ENCODE results near the gene PCGF2. TPM values are rescaled to one million over a fixed set of nuclear protein-coding genes. Genes with fewer than 3 reads are reported as not detected.

PCGF2 gene
- total RNA-seq, 2 donors from 2014 or later: 1.6 to 4.3 TPM

GRCh38 chr17:38768417-38768816 is 20.3 kb upstream of the PCGF2 start:
- Mint-ChIP-seq H3K27ac (no peak overlapping the region), H3K4me3 (no peak overlapping the region), H3K27me3 (no peaks in the 10 kb centered on the region), H3K9me3 (no peaks in the 10 kb centered on the region), H3K4me1 (no peaks in the 10 kb centered on the region), H3K36me3 (ENCODE audit: low read depth) (peaks cover 100% of the 10 kb centered on the region)
- no peak for ATAC-seq (replicated peaks)

- Mint-ChIP-seq H3K4me3 (no peak overlapping the region), H3K4me1 (peaks cover 4% of the 10 kb centered on the region), H3K36me3 (ENCODE audit: low read depth) (peaks cover 100% of the 10 kb centered on the region), H3K27ac (no peak overlapping the region), H3K9me3 (no peaks in the 10 kb centered on the region), H3K27me3 (no peaks in the 10 kb centered on the region)
- no peak for ATAC-seq (replicated peaks)
Observed at GRCh38 chr17:38766341-38766740, 18.2 kb upstream of the PCGF2 start.

GRCh38 chr17:38762231-38762630 is 14.1 kb upstream of the PCGF2 start:
- no peak for ATAC-seq (replicated peaks)
- Mint-ChIP-seq H3K4me3 (no peak overlapping the region), H3K27ac (peak overlapping the region; percentile 79), H3K9me3 (no peaks in the 10 kb centered on the region), H3K36me3 (ENCODE audit: low read depth) (peaks cover 100% of the 10 kb centered on the region), H3K4me1 (peaks cover 4% of the 10 kb centered on the region), H3K27me3 (no peaks in the 10 kb centered on the region)

GRCh38 chr17:38761612-38762011 is 13.5 kb upstream of the PCGF2 start:
- Mint-ChIP-seq H3K9me3 (no peaks in the 10 kb centered on the region), H3K4me1 (peaks cover 4% of the 10 kb centered on the region), H3K27me3 (no peaks in the 10 kb centered on the region), H3K4me3 (no peak overlapping the region), H3K27ac (peak overlapping the region; percentile 79), H3K36me3 (ENCODE audit: low read depth) (peaks cover 100% of the 10 kb centered on the region)
- ATAC-seq (replicated peaks): peak; percentile 48

DNA sequence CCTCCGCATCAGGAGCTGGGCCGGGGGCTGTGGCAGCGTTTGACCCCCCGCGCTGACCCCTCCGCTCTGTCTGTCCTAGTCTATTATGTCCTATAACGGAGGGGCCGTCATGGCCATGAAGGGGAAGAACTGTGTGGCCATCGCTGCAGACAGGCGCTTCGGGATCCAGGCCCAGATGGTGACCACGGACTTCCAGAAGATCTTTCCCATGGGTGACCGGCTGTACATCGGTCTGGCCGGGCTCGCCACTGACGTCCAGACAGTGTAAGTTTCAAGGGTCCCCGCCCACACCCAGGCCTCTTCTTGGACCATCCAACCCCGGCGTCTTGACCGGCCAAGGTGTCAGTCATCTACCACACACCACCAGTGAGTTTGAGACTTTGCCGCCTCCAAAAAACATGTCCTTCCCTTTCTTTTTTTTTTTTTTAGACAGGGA is 5.0 kb upstream of the PCGF2 start:
- peaks cover 73% of the 10 kb centered on the region for H3K36me3 Mint-ChIP-seq (ENCODE audit: low read depth)
- peaks cover 7% of the 10 kb centered on the region for H3K27me3 Mint-ChIP-seq
- no peak for ATAC-seq (replicated peaks)
- H3K9me3 Mint-ChIP-seq: no peaks in the 10 kb centered on the region
- H3K4me1 Mint-ChIP-seq: peaks cover 27% of the 10 kb centered on the region
- peak overlapping the region; percentile 86 for H3K4me3 Mint-ChIP-seq
- H3K27ac Mint-ChIP-seq: peak overlapping the region; percentile 95

DNA sequence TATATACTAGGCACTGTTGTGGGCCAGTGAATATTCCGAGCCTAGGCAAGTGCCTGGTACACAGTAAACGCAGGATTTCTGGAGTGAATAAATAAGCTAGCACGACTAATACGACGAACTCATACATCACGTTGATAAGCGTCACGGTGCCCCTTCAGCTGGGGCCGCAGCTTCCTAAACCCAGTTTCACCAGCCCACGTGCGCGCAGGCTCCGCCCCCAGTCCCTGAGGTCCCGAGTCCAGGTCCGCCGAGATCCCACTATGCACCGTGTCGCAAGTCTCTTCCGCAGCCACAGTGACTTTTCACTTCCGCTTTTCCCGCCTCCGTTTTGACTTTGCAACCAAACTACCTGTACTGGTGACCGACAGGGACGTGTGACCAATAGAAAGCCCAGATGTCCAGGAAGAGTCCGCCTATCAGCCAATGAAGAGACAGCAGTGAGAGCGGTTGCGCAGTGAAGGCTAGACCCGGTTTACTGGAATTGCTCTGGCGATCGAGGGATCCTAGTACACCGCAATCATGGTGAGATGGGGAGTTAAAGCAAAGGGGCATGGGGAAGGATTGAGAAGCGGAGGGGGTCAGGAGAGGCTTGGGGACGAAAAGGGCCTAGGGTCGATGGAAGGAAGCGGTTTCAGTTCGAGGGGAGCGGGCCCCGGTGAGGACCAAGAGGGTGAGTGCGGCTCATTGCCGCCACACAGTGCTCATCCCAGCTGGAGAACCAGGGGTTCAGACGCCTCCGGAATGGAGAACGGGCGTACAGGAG is 4.4 kb upstream of the PCGF2 start, which contains the start of gene PSMB3:
PSMB3 (plus strand) TSS at position 434 of the 763 bp plus-strand sequence; CDS start at position 520, 86 bp downstream.
- peak; percentile 94 for ATAC-seq (replicated peaks)
- Mint-ChIP-seq H3K27ac (peak within 1 kb of the TSS; percentile 95), H3K27me3 (peaks cover 10% of the 10 kb centered on the region), H3K4me1 (peaks cover 27% of the 10 kb centered on the region), H3K36me3 (ENCODE audit: low read depth) (peaks cover 67% of the 10 kb centered on the region), H3K9me3 (no peaks in the 10 kb centered on the region), H3K4me3 (peak within 1 kb of the TSS; percentile 86)

DNA sequence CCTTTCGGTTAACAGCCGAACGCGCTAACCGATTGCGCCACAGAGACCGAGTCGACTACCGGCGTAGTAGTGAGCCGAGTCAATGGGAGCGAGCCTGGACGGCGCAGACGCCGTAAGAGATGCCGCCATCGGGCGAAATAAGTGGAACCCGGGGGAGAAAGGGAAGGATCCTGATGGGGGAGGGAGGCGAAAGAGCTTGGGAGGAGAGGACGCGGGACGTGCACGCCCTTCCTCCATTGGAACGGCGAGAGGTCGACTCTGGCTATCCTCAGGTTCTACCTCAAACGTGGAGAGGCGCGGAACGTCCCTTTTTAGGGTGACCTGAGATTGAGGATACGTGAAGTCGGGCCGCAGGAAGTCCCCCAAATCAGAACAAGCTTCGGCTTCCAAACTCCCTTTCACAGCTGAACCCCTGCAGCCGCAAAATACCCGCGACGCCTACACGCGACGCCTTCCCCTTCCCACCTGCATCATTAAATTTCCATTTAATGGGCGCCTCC is 3.7 kb upstream of the PCGF2 start:
- H3K4me3 Mint-ChIP-seq: peak overlapping the region; percentile 86
- H3K4me1 Mint-ChIP-seq: peaks cover 27% of the 10 kb centered on the region
- ATAC-seq (replicated peaks): peak; percentile 42
- H3K9me3 Mint-ChIP-seq: no peaks in the 10 kb centered on the region
- peaks cover 11% of the 10 kb centered on the region for H3K27me3 Mint-ChIP-seq
- H3K36me3 Mint-ChIP-seq (ENCODE audit: low read depth): peaks cover 60% of the 10 kb centered on the region
- H3K27ac Mint-ChIP-seq: peak overlapping the region; percentile 95

- Mint-ChIP-seq H3K4me1 (peaks cover 27% of the 10 kb centered on the region), H3K36me3 (ENCODE audit: low read depth) (peaks cover 54% of the 10 kb centered on the region), H3K27me3 (peaks cover 17% of the 10 kb centered on the region), H3K9me3 (no peaks in the 10 kb centered on the region), H3K27ac (peak overlapping the region; percentile 95), H3K4me3 (peak overlapping the region; percentile 86)
- no peak for ATAC-seq (replicated peaks)
Observed at GRCh38 chr17:38751144-38751807, 3.1 kb upstream of the PCGF2 start.

- Mint-ChIP-seq H3K4me3 (peak overlapping the region; percentile 86), H3K9me3 (no peaks in the 10 kb centered on the region), H3K27ac (peak overlapping the region; percentile 95), H3K4me1 (peaks cover 23% of the 10 kb centered on the region), H3K27me3 (peaks cover 22% of the 10 kb centered on the region), H3K36me3 (ENCODE audit: low read depth) (peaks cover 47% of the 10 kb centered on the region)
- no peak for ATAC-seq (replicated peaks)
Observed at GRCh38 chr17:38750312-38751121, 2.4 kb upstream of the PCGF2 start.

GRCh38 chr17:38750044-38750311 is 1.8 kb upstream of the PCGF2 start:
- peaks cover 22% of the 10 kb centered on the region for H3K27me3 Mint-ChIP-seq
- H3K9me3 Mint-ChIP-seq: no peaks in the 10 kb centered on the region
- H3K36me3 Mint-ChIP-seq (ENCODE audit: low read depth): peaks cover 41% of the 10 kb centered on the region
- peak overlapping the region; percentile 86 for H3K4me3 Mint-ChIP-seq
- H3K27ac Mint-ChIP-seq: no peak overlapping the region
- peaks cover 23% of the 10 kb centered on the region for H3K4me1 Mint-ChIP-seq
- no peak for ATAC-seq (replicated peaks)

- Mint-ChIP-seq H3K9me3 (no peaks in the 10 kb centered on the region), H3K27ac (no peak overlapping the region), H3K4me3 (peak overlapping the region; percentile 86), H3K36me3 (ENCODE audit: low read depth) (peaks cover 36% of the 10 kb centered on the region), H3K4me1 (peaks cover 23% of the 10 kb centered on the region), H3K27me3 (peaks cover 26% of the 10 kb centered on the region)
- ATAC-seq (replicated peaks): no peak
Observed at GRCh38 chr17:38749223-38750043, 1.3 kb upstream of the PCGF2 start.

DNA sequence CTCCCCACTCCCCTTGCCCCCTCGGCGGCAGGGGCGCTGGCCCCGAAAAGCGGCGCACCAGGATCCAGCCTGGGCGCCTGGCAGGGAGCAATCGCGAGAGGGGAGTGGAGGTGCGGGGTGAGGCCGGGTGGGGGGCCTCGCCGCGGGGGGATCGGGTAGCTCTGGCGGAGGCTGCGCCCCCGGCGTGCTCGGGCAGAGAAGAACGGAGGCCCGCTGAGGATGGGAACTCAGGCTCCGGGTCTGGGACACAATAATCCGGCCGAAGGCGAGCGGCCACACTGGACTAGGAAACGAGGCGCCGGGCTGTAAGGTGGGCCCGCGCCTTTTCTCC is 721 bp upstream of the PCGF2 start:
- ATAC-seq (replicated peaks): no peak
- H3K9me3 Mint-ChIP-seq: no peaks in the 10 kb centered on the region
- peak overlapping the region; percentile 86 for H3K4me3 Mint-ChIP-seq
- peaks cover 21% of the 10 kb centered on the region for H3K4me1 Mint-ChIP-seq
- no peak overlapping the region for H3K27ac Mint-ChIP-seq
- peaks cover 30% of the 10 kb centered on the region for H3K36me3 Mint-ChIP-seq (ENCODE audit: low read depth)
- peaks cover 26% of the 10 kb centered on the region for H3K27me3 Mint-ChIP-seq

DNA sequence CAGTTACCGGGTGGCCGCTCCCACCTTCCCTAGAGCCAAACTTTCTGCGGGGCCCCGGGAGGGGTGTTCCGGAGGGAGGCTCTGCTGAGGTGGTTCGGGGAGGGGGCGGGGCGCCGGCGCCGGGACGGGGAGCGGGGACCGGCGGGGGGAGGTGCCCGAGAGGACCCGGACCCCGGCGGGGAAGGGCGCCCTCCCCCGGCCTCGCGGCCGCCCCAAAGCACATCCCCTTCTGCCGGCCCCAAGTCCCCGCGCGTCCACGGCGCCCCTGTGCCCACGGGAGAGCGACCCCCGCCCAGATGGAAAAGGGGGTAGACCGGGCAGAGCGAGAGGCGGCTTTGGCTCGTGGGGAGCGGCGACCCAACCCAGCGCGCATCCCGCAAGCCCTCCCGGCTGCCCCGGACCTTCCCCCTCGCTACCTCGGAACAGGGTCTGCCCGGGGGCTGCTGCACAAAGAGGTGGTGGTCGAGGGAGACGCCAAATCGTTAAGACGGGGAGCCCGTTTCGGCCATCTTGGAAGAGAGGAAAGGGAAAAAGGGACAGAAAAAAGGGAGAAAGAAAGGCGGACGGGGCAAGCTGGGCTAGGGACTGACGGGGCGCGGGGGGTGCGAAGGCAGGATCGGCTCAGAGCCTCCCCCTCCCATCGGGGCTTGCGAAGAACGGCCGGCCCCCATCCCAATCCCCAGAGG is 530 bp downstream of the PCGF2 start:
- Mint-ChIP-seq H3K4me1 (peaks cover 15% of the 10 kb centered on the region), H3K27me3 (peaks cover 26% of the 10 kb centered on the region)
- no peak for ATAC-seq (replicated peaks)

More for the DNA sequence above, 530 bp downstream of the PCGF2 start:
- Mint-ChIP-seq H3K9me3 (no peaks in the 10 kb centered on the region), H3K27ac (no peak overlapping the region), H3K4me3 (peak overlapping the region; percentile 53), H3K36me3 (ENCODE audit: low read depth) (peaks cover 19% of the 10 kb centered on the region)

All from activated T-helper 17 cell treated with anti-CD3 and anti-CD28 coated beads, Interleukin-2, amount 50 U/mL, for 72 hours (primary cell).